MM.1S (cell line): ENCODE measurements around the gene MANEAL.

Experiments
- DNase-seq: peaks from one replicate; pipeline ENCODE4 v3.0.0-alpha.2; 2015
- H2AFZ ChIP-seq: fragments of 300-600 bp; sonication (generic); 2 replicates; pipeline ENCODE4 v1.6.0; 2016; ENCODE audit warnings: antibody characterized with exemption, low read length
- H3F3A ChIP-seq: fragments of 300-600 bp; sonication (generic); 2 replicates; pipeline ENCODE4 v1.6.1; 2016; ENCODE audit warnings: mild to moderate bottlenecking, antibody characterized with exemption, low read length, moderate library complexity, mixed read lengths; ENCODE audit not compliant: insufficient read depth
- H3K27ac ChIP-seq: fragments of 300-600 bp; sonication (generic); 2 replicates; pipeline ENCODE4 v1.5.1; 2016; ENCODE audit warnings: mild to moderate bottlenecking, low read length
- H3K27me3 ChIP-seq: fragments of 300-600 bp; sonication (generic); replicated peaks from 2 replicates; pipeline ENCODE4 v1.6.0; 2016; ENCODE audit warnings: low read length; ENCODE audit not compliant: insufficient read depth
- H3K36me3 ChIP-seq: fragments of 300-600 bp; sonication (generic); replicated peaks from 2 replicates; pipeline ENCODE4 v1.6.1; 2016; ENCODE audit warnings: mild to moderate bottlenecking, low read length, mixed read lengths; ENCODE audit not compliant: insufficient read depth
- H3K4me1 ChIP-seq: fragments of 300-600 bp; sonication (generic); 2 replicates; pipeline ENCODE4 v1.6.1; 2016; ENCODE audit warnings: low read length, mixed read lengths
- H3K4me2 ChIP-seq: fragments of 300-600 bp; sonication (generic); 2 replicates; pipeline ENCODE4 v1.6.0; 2016; ENCODE audit warnings: low read depth, low read length
- H3K4me3 ChIP-seq: fragments of 300-600 bp; sonication (generic); 2 replicates; pipeline ENCODE4 v1.5.1; 2016; ENCODE audit warnings: low read length, mixed read lengths
- H3K79me2 ChIP-seq: fragments of 300-600 bp; sonication (generic); 2 replicates; pipeline ENCODE4 v1.6.1; 2016; ENCODE audit warnings: mixed run types, low read length, mixed read lengths
- H3K9ac ChIP-seq: fragments of 300-600 bp; sonication (generic); 2 replicates; pipeline ENCODE4 v1.6.1; 2016; ENCODE audit warnings: low read length, mixed read lengths
- H3K9me2 ChIP-seq: fragments of 300-600 bp; sonication (generic); replicated peaks from 2 replicates; pipeline ENCODE4 v1.6.1; 2016; ENCODE audit warnings: mild to moderate bottlenecking, low read length, mixed read lengths; ENCODE audit not compliant: insufficient read depth
- H3K9me3 ChIP-seq: fragments of 300-600 bp; sonication (generic); replicated peaks from 2 replicates; pipeline ENCODE4 v1.6.1; 2016; ENCODE audit warnings: mild to moderate bottlenecking, low read length, mixed read lengths; ENCODE audit not compliant: insufficient read depth
- H4K20me1 ChIP-seq: fragments of 300-600 bp; sonication (generic); 2 replicates; pipeline ENCODE4 v1.6.1; 2016; ENCODE audit warnings: mild to moderate bottlenecking, low read length, moderate library complexity, mixed read lengths; ENCODE audit not compliant: insufficient read depth
- CTCF ChIP-seq: fragments of 300-600 bp; sonication (generic); IDR thresholded peaks from 2 replicates; pipeline ENCODE4 v1.5.1; 2016; ENCODE audit warnings: antibody characterized with exemption, low read length, mixed read lengths
- EZH2 ChIP-seq: fragments of 300-600 bp; sonication (generic); optimal IDR thresholded peaks from 2 replicates; pipeline ENCODE3; 2017; ENCODE audit warnings: low read depth, mild to moderate bottlenecking, antibody characterized with exemption, low read length, mixed read lengths
- EZH2phosphoT487 ChIP-seq: fragments of 300-600 bp; sonication (generic); IDR thresholded peaks from 2 replicates; pipeline ENCODE4 v1.6.1; 2018; ENCODE audit warnings: antibody characterized with exemption, low read length

MANEAL gene

GRCh38 chr1:37849480-37849879, 55.8 kb downstream of the MANEAL start:
- peaks cover 3% of the 10 kb centered on the region; the same call in 1 of the 2 replicates for H3K36me3 ChIP-seq
- H2AFZ ChIP-seq = no peak overlapping the region
- no peak overlapping the region for H3K4me3 ChIP-seq
- no peaks in the 10 kb centered on the region for H3K9me3 ChIP-seq
- H3K9me2 ChIP-seq = no peaks in the 10 kb centered on the region
- H4K20me1 ChIP-seq = no peaks in the 10 kb centered on the region
- peaks cover 7% of the 10 kb centered on the region for H3K4me1 ChIP-seq
- H3K4me2 ChIP-seq = no peak overlapping the region
- no peak for DNase-seq
- H3K79me2 ChIP-seq = peaks cover 89% of the 10 kb centered on the region
- no peak overlapping the region for H3K27ac ChIP-seq
- no peaks in the 10 kb centered on the region for H3K27me3 ChIP-seq
- TF ChIP-seq CTCF (no peak), EZH2 (no peak), EZH2phosphoT487 (no peak)
- H3K9ac ChIP-seq = no peak overlapping the region
- H3F3A ChIP-seq = peaks cover 6% of the 10 kb centered on the region; the same call in 1 of the 2 replicates

GRCh38 chr1:37850352-37850955, 56.8 kb downstream of the MANEAL start:
- Histone ChIP-seq H4K20me1 (no peaks in the 10 kb centered on the region), H3K9me3 (no peaks in the 10 kb centered on the region), H3F3A (peaks cover 6% of the 10 kb centered on the region; the same call in 1 of the 2 replicates), H3K4me1 (peaks cover 7% of the 10 kb centered on the region), H3K9ac (no peak overlapping the region), H3K9me2 (no peaks in the 10 kb centered on the region), H3K79me2 (peaks cover 89% of the 10 kb centered on the region), H2AFZ (no peak overlapping the region), H3K27ac (no peak overlapping the region), H3K27me3 (no peaks in the 10 kb centered on the region), H3K4me2 (no peak overlapping the region), H3K36me3 (peaks cover 5% of the 10 kb centered on the region; the same call in 1 of the 2 replicates), H3K4me3 (no peak overlapping the region)
- TF ChIP-seq EZH2phosphoT487 (no peak), EZH2 (no peak), CTCF (no peak)
- no peak for DNase-seq
